ENCODE measurements around the gene POU2AF3.
"Not testable (repeated sequence)": the region's sequence is repeated elsewhere in the genome, so short reads cannot be mapped to it uniquely, and the experiment has no call there.

The POU2AF3 gene

GRCh38 chr11:111301004-111301841 lies 2.9 kb downstream of the POU2AF3 start:
- no peak for DNase-seq

GRCh38 chr11:111301842-111302118 lies 3.4 kb downstream of the POU2AF3 start:
- DNase-seq = no peak

- DNase-seq = no peak
Observed at GRCh38 chr11:111302298-111302697, 4.0 kb downstream of the POU2AF3 start.

- no peak for DNase-seq
Observed at GRCh38 chr11:111303461-111303860, 5.1 kb downstream of the POU2AF3 start.

- no peak for DNase-seq
Observed at GRCh38 chr11:111305162-111305802, 6.9 kb downstream of the POU2AF3 start.

GRCh38 chr11:111305876-111306275 lies 7.5 kb downstream of the POU2AF3 start:
- peak in 3 of 4 experiments; percentile 8 to 15 (median 12) for DNase-seq

DNA sequence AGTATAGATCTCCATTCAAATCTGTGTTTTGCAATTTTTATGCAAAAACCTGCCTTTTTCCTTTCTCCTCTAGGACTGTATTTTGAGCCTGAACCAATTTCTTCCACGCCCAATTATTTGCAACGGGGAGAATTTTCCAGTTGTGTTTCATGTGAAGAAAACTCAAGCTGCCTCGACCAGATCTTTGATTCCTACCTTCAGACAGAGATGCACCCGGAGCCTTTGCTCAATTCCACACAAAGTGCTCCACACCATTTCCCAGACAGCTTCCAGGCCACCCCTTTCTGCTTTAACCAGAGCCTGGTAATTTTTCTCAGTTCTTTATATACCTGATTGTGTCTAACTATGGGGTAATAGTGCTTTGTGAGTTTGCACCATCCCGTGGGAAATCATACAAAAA lies 8.0 kb downstream of the POU2AF3 start:
- no peak for DNase-seq

- no peak for DNase-seq
Observed at GRCh38 chr11:111307472-111308108, 9.2 kb downstream of the POU2AF3 start.

DNA sequence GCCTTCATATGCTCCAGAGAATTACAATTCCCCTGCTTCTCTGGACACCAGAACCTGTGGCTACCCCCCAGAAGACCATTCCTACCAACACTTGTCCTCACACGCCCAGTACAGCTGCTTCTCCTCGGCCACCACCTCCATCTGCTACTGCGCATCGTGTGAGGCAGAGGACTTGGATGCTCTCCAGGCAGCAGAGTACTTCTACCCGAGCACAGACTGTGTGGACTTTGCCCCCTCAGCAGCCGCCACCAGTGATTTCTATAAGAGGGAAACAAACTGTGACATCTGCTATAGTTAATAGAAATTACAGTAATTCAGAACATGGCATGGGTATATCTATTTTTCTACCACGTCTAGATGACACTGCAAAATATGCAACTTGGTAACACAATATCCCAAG lies 9.8 kb downstream of the POU2AF3 start:
- no peak for DNase-seq

DNA sequence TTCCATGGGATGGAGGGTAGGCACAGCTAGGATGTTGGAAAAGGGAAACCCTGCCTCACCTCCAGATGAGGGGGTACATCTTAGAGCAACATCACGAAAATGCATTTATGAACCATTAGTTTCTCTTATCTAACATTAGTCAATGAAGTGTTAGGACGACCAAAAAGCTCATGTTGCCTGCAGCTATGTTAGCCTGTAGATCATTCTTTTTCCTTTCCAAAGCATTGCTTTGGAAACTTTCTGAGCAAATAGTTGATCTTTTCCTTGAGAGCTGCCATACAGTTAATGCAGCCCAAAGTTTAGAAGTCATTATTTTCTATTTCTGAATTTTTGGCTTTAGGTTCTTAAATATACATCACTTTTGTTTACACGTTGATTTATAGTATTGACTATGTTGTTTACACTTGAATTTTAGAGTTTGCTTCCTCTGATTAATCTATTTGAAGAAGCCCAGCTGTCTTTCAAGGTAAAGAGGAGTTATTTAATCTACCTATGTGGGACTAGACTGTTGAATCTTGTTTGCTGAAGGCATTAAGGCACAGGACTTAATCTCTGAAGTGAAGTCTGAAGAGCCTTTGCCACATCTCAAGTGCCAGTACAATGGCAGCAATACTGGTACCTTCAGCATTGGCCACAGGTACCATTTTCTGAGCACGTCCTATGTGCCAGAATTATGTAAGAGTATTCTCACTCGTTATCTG lies 11.0 kb downstream of the POU2AF3 start:
- no peak for DNase-seq

DNA sequence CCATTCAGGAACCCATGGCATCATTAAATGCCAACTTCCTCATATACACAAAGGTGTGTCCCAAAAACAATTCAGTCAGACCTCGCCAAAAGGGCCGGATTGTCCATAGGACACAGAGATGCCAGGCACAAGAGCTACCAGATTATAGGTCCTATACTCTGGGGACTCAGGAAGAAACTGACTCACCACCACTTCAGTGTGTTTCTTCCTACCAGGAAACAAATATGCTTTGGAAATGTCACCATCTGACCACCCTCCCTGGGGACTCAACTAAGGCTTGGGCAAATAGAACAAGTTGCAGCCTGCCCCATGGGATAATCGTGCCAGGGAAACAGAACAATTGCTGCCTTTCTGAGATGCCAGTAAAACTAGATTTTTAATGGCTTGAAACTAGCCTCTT lies 11.7 kb downstream of the POU2AF3 start:
- no peak for DNase-seq

DNA sequence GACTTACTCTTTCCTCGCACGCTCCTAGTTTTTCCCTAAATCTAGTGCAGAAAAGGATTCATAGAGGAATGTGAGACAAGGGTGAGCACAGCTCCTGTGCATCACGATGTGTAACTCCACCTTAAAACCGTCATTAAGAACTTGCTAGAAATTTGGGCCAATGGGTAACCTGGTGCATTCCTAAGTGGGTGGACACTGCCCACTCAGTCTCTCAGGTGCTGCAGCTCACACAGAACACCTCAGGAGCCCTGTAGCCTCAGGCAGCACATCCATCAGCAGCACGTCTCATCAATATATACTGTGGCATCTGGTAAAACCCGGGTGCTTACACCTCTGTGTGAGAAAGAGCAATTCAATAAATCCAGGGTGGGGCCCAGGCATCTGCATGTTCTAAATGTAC lies 12.4 kb downstream of the POU2AF3 start:
- no peak for DNase-seq

DNA sequence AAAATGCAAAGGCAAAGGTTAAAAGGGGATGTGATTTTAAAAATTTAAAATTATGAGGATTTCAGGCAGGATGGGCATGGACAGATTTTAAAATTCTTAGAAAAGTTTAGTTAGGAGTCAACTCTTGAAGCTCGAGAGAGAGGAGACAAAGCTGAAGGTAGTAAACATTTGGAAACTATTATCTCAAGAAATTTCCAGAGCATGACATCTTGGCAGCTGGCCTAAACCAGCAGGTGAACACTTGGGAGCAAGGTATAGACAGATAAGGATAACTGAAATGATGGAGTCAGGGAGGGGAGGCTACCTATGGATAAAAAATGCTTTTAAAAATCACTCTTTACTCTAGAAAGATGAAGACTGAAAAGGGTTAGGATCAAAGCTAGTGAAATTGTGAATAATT lies 13.7 kb downstream of the POU2AF3 start:
- DNase-seq = no peak

- no peak for DNase-seq
Observed at GRCh38 chr11:111319296-111319695, 20.9 kb downstream of the POU2AF3 start.

DNA sequence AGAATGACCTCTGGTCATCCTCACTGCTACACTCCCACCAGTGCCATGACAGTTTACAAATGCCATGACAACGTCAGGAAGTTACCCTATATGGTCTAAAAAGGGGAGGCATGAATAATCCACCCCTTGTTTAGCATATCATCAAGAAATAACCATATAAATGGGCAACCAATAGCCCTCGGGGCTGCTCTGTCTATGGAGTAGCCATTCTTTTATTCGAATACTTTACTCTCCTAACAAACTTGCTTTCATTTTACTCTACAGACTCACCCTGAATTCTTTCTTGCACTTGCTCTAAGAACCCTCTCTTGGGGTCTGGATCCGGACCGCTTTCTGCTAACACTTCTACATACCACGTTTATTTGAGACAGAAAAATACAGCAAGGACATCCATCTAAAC lies 21.9 kb downstream of the POU2AF3 start:
- not testable (repeated sequence) for DNase-seq

DNA sequence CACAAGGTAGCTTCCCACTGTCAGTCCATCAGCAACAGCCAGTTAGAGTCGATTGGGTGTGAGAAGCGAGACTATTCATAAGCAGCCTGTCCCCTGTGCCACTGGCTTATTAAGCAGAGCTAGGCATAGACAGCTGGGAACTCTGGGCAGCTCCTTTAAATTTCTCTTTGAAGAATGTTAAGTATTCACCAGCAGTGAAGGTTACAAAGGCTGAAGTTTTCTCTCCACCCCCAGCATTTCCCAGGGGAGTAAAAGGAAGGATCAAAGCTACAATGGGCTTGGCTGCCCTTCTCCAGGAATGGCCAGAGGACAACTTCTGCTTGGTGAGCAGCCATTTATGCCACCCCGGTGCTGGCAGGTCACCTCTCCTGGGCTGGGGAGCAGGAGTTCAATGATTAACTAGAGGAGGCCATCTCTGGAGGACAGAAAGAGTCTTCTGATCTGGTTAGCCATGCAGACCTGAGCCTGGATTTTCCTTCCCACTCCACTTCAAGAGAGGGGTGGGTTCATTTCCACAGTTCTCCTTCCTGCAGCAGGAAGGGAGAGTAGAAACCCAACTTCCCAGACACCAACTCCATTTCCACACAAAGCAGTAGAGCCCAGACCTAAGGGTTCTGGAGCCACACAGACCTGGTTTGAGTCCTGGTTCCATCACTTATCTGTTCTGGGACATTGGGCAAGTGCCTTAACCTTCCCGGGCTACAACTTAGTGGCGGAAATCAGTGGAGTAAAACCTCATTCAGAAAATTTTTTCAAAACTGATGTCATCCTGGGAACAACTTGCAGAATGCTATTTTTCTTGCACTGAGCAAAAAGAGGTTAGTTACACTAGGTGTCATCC lies 22.6 kb downstream of the POU2AF3 start:
- DNase-seq = no peak

DNA sequence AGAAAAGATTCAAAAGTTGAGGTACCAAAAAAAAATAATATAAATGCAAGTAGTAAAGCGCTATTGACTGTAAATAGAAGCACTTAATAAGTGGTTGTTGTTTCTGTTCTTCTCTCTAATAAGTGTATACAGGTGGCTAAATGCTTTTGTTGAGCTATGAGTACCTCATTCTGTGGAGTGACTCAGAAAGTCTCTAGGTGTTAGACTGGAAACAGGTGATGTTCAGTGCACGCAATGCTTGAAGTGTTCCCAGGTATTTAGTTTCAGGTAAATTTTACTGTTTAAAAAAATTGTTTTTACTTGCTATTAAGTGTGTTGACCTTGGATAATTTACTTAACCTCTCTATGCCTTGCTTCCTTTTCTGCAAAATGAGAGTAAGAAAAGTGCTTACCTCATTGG lies 24.2 kb downstream of the POU2AF3 start:
- no peak for DNase-seq

DNA sequence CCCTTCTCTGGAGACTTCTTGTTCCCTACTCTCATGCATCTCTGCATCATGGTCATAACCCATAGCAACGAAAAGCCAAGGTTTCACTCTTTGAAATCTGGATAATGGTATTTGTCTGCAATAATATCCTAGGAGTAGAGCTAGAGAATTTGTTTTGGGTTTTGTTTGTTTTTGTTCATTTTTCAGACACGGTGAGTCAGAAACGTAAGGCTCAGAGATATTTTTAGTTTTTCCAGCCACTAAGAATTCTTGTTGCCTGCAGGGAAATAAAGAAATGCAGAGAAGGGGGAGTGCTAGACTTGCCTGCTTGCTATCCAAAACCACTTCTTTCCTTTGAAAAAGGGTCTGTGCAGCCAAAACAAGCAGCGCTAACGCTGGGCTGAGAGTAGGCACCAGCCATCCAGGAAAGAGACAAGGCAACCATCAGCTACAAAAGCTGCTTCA lies 26.0 kb downstream of the POU2AF3 start:
- no peak for DNase-seq

DNA sequence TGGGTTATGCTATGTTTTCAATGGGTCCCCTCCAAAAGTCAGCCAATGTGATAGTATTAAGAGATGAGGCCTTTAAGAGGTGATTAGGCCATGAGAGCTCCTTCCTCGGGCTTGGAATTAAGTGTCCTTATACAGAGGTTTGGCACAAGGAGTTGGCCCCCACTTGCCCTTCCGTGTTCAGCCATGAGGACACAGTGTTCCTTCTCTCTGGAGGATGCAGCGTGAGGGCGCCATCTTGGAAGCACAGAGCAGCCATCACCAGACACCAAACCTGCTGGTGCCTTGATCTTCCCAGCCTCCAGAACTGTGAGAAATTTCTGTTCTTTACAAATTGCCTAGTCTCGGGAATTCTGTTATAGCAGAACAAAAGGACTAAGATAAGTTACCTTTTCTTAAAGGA lies 26.9 kb downstream of the POU2AF3 start:
- DNase-seq = no peak

DNA sequence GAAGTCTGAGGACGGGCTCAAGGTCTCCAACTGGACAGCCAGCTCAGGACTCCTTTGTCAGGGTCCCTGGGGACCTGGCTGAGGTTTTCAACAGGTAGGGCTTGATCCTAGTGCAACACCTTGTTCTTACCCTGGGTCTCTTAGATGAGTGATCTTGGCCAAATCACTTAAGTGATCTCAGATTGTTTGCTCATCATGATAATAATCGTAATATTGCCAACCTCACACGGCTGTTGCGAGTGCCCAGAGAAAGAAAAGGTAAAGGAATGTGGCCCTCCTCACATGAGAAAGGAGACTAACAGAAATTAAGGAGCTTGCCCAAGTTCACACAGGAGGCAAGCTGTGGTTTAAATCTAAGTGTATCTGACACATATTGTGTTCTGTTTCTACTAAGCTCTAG lies 28.5 kb downstream of the POU2AF3 start:
- DNase-seq = no peak

DNA sequence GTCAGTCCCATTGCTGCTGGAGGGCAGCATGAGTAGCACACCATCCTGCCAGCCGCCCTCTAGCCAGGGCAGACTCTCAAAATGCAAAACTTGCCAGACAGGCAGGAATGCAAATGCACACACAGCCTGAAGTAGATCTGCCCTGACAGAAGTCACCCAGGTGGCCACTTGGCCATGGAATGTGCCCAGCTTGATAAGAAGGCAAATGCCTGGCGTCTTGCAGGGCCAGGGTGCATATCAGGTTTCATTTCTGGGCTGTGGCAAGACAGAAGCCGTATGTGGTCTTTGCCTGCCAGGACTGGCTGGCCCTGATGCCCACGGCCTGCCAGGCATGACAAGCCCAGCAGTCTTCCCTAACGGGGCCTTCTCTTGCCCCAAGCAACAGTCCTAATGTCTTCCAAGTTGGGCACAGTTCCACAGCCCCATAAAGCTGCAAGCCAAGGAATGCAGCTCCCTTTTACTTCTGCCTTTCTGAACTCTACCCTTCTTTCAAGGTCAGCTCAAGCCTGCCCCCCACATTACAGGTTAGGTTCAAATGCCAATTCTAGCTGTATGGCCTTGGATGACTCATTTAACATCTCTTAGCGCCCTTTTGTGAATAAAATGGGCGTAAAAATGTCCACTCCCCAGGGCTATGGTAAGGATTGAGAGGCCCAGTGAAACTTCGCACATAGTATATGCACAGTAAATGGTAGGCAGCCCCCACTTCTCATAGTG lies 29.7 kb downstream of the POU2AF3 start:
- no peak for DNase-seq
